ENCODE measurements around the gene C8G.

GRCh38 chr9:136902259-136902821, 42.7 kb upstream of the C8G start:
- TF ChIP-seq GATA3 (IDR thresholded peaks at IDR 0.05; ENCODE audit: low read depth, low read length) (no peak), GATA2 (IDR thresholded peaks at IDR 0.05; ENCODE audit: low read depth, low read length) (no peak)

All from SH-SY5Y (cell line).